HG02763 (cell line): ENCODE results near the gene TLCD3A.

Source experiments
- ATAC-seq: cut with Tn5 transposase; IDR thresholded peaks from one replicate; pipeline ENCODE4 v1.9.1; 2021; ENCODE audit warnings: mild to moderate bottlenecking, moderate library complexity; ENCODE audit not compliant: unreplicated experiment

TLCD3A gene

DNA sequence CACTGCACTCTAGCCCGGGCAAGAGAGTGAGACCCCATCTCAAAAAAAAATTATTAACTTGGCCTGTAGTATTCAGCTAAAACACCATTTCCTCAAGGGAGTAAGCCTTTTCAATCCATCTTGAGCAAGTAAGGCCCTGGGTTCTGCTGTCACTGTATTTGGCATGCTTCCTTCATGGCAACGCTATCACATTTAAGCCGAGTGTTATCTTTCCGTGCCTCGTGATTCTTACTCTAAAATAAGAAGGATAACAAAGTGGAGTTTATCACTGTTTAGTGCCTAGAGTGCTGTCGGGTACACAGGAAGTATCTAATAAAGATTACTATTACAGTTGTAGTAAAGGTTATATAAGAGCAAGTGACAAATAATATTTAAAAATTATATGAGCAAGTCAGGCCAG, 26.5 kb upstream of the TLCD3A start:
- ATAC-seq = no peak

DNA sequence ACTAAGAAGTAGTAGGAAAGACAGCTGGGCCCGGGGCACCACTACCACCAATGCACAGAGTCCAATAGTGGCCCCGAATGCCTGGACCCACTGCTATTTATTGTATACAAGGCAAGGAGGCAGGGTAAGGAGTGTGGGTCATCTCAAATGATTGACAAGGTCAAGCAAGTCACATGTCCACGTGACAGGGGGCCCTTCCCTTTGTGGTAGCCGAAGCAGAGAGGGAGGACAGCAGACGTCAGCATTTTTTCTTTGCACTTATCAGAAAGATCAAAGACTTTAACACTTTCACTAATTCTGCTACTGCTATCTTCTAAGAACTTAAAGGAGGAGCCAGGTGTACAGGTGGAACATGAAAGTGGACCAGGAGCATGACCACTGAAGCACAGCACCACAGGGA, 24.3 kb upstream of the TLCD3A start:
- ATAC-seq = no peak

DNA sequence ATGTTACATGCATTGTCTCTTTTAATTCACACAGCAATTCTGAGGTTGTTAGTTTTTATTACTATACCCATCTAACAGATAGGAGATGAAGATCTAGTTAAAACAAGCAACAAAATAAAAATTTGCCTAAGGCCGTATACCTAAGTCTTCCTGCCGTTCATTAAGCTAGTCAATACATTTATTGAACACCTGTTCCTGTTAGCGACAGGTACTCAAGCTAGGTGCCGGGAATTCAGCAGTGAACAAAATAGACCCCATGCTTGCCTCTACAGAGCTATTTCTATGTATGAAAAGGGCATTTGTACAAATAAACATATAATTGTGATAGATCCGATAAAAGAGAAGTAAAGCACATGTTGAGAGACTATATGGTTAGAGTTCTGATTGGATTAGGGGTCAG, 14.3 kb upstream of the TLCD3A start:
- ATAC-seq = no peak

DNA sequence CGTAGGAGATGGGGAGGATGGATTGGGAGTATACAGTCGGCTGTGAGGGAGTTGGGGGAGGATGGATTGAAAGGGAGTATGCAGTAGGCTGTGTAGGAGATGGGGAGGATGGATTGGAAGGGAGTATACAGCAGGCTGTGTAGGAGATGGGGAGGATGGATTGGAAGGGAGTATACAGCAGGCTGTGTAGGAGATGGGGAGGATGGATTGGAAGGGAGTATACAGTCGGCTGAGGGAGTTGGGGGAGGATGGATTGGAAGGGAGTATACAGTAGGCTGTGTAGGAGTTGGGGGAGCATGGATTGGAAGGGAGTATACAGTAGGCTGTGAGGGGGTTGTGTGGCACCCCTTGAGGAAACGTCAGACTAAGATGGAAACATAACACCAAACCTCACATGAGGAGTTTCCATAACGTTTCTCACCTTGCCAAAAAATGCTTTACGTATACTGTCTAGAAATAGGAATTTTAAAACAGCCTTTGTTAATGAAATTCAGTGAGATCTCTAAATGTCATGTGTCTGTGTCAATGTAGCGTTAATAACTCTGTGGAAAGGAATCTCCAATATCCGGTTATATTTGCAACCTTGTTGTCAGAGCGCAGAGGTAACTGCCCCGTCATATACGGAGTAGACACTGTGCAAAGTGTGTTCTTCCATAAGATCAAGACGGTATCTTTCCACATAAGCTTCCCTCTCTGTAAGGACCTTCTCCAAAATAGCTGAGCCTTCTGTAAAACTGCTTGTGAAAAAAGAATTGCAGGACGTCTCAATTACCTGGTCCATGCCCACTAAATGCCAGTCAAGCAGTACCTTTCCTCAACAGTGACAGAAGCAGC, 11.5 kb upstream of the TLCD3A start:
- ATAC-seq = no peak

DNA sequence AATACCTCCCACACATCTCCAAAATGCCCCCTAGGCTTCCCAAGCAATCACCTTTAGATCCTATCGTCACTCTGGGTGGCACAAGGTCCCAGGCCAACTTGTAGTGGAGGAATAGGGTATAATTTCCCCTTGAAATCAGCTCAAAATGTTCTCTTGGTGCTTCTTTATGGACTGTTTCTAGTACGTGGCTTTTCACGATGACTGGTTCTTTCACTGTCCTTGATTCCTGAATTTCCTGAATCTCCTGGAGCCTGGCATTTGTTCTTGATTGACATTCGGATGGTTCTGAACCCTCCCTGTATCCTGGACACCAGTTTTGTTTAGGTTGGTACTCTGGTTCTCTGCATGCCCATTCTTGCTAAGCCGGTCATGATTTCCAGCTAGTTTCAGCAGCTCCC, 10.9 kb upstream of the TLCD3A start:
- no peak for ATAC-seq

DNA sequence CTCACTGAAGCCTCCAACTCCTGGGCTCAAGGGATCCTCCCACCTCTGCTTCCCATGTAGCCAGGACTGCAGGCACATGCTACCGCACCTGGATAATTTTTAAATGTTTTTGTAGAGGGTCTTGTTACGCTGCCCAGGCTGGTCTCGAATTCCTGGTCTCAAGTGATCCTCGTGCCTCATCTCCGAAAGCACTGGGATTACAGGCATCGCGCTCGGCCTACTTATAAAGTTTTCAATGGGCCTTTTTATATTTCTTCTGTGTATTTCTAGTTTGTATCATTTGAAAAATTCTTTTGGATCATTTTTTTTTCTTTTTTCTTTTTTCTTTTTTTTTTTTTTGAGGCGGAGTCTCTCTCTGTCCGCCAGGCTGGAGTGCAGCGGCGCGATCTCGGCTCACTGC, 7.3 kb upstream of the TLCD3A start:
- no peak for ATAC-seq

DNA sequence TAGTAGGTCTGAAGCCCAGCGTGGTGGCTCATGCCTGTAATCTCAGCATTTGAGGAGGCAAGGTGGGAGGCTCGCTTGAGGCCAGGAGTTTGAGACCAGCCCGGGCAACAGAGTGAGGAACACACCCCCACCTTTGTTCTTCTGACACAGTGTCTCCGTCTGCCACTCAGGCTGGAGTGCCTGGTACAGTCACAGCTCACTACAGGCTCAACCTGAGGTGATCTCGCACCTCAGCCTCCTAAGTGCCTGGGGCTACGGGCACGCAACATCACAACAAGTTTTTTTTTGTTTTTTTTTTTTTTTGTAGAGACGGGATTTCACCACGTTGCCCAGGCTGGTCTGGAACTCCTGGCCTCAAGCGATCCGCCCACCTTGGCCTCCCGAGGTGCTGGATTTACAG, 6.7 kb upstream of the TLCD3A start:
- no peak for ATAC-seq

DNA sequence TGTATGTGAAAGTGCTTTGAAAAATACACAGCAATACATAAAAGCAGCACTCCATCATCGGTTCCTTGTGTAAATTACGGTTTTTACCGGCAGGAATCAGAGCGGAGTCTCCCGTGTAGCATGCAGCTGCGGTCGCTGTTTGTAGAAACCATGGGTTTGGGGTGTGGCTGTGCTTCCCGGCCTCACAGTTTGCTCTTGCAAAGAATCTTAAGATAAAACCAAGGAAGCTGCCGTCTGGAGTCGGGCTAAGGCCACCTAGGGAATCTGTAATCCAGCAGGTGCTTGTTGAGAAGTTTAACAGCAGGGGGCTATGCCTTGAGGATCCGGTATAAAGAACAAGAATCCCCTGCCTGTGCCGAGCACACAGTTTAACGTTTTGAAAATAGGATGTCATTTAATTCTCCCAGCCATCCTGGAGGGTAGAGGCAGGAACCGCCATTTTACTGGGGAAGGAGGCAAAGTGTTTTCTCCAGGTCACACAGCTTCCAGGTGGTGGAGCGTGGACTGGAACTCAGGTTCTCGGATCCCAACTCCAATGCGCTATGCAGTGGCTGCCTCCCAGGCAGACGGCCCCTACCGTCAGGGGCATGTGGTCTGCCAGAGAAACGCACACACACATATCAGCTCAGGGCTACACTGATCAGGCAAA, 6.0 kb upstream of the TLCD3A start:
- ATAC-seq = no peak

DNA sequence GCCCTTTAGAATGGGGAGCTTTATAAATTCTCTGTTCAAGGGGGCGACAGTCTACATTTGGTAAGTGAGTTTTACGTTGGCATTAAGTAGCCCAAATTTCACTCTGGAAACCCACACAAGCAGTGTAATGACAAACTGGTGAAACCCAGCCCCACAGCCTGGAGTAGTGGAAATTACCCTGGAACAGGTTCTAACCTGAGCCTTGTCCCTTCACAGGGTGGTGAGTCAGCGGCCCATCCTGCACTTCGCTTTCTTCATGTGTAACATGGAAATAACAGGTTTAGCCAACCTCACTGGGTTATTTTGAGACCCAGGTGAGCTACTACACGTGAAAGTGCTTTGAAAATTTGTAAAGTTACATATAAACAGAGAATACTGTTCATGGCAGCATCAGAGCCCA, 3.5 kb upstream of the TLCD3A start:
- ATAC-seq = no peak

DNA sequence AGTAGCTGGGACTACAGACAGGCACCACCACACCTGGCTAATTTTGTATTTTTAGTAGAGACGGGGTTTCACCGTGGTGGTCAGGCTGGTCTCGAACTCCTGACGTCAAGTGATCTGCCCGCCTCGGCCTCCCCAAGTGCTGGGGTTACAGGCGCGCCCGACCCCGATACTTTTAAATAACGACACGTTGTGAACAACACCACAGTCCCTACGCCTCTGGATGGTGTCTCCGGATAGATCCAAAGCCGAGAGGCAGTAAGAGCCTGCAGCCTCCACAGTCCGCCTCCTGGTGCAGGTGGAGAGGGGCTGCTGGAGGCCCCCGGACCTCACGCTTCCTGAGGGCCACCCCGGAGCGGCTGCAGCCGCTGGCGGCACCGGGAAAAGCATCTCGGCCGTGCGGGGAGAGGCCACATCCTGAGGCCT, 741 bp upstream of the TLCD3A start:
- ATAC-seq = no peak

DNA sequence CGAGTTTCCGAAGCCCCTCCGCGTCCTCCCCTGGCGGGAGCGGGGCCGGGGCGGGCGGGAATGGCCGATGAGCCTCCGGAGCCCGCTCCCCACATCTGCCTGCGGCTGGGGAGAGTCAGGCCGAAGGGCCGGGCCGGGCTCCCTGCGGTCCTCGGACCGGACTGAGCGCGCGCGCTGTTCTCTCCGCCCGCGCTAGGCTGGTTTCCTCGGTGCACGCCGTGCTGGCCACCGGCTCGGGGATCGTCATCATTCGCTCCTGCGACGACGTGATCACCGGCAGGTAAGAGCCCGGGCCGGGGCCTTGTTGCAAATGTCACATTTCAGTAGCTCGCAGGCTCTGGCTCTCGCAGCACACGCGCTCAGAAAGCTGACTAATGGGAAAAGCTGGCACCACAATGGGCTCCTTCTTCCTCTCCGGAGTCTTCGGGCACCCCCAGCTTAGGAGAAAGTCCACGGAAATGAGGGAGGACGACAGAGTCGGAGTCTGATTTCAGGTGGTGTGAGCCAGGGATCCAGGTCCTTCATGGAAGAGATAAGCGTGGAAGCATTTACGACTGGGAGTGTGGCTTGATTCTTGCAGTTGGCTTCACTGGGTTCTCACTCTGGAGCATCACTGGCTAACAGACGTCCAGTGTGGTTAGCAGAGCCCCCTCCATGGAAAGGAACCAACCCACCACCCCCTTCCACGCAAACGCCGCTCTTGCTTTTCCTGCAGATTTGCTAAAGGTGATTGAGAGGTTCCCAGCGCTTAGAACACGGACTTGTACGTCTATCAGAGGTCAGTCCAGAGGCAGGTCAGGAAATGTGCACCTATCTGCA, 715 bp downstream of the TLCD3A start:
- ATAC-seq = peak; percentile 31

DNA sequence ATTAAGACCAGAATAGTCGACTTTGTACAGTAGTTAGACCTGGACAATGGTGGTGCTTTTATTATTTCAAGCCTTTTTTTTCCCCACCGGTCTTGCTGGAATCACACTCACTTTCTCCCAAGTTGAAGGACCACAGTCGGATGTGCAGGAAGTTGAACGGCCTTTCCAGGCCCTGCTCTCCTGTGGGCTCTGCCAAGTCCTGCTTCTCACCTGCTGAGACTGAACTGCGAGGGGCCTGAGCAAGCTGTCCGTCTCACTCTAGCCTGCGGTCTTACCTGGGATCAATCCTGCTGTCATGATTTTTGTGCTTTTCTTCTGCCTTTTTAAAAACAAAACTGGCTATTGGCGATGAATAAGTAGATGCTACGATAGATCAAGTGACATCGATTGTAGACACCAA, 1.3 kb downstream of the TLCD3A start:
- no peak for ATAC-seq

DNA sequence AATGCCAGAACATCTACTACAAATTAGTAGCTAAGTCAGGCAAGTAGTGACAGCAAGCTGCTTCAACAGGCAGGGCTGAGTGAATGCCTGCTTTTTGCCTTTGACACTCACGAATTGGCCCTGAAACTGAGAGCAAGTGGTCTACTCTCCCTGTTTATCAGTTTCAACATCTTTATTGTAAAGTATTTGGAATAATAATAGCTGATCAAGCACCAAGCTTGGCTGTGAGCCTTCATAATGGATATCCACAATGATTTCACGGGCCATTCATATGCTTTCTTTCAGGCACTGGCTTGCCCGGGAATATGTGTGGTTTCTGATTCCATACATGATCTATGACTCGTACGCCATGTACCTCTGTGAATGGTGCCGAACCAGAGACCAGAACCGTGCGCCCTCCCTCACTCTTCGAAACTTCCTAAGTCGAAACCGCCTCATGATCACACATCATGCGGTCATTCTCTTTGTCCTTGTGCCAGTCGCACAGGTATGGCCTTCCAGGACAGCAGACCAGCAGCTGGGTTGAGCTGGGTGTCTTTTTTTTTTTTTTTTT, 5.2 kb downstream of the TLCD3A start:
- no peak for ATAC-seq

DNA sequence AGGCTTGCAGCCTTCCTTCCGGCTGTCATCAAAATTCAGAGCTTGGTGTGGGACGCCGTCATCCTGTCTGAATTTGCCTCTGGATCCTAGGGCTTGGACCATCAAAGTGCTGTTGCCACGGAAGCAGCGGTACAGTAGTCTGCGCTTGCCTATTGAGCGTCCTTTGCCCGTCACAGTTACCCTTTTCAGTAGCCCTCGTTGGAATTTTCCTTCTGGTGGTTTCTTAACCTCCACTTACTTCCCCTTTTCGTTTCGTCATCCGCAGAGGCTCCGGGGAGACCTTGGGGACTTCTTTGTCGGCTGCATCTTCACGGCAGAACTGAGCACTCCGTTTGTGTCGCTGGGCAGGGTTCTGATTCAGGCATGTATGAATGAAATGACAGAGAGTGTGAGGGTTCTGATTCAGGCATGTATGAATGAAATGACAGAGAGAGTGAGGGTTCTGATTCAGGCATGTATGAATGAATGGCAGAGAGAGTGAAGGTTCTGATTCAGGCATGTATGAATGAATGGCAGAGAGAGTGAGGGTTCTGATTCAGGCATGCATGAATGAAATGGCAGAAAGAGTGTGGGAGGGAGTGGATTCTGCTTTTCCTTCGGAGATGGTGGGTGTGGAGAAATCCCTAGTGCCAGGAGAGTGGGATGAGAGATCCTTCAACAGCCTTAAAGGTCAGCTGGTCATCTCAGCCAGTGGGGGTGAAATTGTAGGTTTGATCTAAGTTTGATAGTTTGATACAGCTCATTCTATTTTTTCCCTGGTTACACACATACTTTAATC, 8.0 kb downstream of the TLCD3A start:
- peak; percentile 57 for ATAC-seq

DNA sequence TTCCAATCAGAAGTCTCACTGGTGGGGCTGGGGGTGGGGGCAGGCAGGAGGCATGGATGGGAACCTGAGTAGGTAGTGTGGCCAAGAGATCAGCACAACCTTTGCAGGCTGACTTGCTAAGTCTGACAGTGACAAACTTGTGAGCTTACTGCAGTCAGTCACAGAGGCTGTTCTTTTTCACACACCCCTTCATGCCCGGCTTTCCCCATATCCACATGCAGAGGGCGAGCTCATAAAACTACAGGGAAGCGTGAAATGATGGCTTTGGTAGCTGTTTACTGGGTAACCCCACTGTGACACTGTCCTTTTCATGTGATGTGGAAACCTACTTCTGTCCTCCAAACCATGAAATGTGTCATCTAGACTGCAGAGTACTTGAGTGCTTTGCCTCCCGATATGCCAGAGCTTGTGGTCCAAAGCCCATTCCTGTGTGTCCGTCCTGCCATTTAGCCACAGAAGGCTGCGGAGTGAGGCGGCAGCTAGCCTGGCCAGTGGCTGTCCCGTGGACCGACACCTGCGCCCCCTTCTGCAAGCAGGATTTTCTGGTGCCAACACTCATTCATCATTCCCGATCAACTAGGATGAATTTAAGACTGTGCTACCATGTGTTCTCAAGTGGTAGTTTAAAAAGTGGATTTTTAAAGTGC, 9.9 kb downstream of the TLCD3A start:
- no peak for ATAC-seq

DNA sequence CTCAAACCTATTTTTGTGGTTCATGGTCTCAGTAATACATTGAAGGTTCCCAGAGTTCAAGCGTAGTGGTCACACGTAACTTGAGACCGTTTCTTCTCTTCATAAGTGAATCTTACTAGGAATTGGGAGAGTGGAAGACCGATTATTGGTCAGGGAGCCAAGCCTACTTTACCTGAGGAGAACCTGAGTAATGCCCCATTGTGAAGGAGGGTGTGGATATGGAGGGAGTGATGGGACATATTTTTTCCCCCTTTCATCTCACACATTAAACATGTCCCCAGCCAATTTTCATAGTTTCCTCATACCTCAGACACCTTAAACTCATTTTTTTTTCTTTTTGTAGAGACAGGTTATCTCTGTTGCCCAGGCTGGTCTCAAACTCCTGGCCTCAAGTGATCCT, 10.7 kb downstream of the TLCD3A start:
- ATAC-seq = no peak

DNA sequence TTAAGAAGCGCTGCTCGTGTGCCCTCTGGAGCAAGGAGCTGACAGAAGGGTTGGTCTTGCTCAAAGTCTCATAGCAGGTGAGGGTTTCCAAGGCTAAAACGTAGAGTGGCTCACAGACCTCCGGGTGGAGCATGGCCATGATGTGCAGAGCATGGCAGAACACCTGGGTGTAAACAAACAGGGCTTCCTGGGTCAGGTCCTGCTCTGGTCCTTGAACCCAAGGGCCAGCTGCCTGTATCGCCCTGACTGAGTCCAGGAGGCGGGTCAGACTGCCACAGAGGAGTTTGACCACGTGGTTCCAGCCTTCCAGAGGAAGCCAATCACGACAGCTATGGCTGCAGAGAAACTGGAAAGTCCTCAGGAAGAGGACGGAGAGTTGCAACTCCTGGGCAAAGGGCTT, 12.5 kb downstream of the TLCD3A start:
- ATAC-seq = no peak

DNA sequence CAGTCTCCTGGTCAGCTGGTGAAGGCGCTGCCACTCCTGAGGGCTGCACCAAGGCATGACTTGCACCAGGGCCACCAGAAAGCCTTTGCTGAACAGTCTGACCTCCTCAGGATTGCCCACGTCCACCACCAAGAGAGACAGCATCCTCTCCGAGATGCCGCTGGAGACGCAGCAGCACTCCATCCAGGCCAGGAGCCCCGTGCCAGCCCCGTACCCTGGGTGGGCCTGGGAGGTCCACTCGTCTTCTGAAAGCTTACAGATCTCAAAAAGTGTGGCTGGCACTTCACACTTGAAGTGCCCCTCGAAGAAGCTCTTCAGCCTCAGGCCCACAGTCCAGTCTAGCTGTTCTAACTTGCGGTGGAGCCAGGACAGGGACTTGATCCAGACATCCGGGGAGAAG, 13.0 kb downstream of the TLCD3A start:
- no peak for ATAC-seq

DNA sequence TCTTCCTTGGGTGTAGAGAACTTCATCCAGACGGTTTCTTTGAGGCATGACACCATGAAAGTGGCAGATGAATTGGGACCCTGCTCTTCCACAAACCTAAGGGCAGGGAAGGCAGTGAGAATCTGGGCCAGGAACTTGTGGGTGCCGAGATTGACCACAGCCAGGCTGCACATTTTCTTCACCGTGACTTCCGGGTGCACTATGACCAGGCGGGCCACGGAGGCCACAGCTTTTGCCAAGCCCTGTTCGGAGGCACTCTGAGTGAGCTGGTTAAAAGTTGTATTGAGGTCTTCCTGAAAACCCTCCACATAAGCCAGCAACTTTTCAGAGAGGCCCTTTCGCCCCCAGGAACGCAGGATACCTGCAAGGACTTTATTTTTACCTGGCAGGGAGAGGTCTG, 13.8 kb downstream of the TLCD3A start:
- no peak for ATAC-seq
